Upper lobe of left lung (tissue), 6 donors: Measurements from ENCODE around the gene DAPK1. TPM values are rescaled to one million over a fixed set of nuclear protein-coding genes. Genes with fewer than 3 reads are reported as not detected.

ENCODE experiments used
- small RNA-seq, 4 donors: library from RNA; depleted of rRNA; stranded (forward); fragments of <200 nt; gene quantifications; one replicate each; pipeline ENCODE3, GENCODE V24; 2016
- total RNA-seq, 6 donors: library from RNA; depleted of rRNA in 4 of 6; stranded (reverse); fragments of >200 nt in 4 of 6; gene quantifications; one replicate each; pipeline versions ENCODE4 v1.1.0 to v1.2.1, GENCODE V29; 2016 to 2021
- donor health status: DM: no; HTN: no; CAD: no; lungs with moderate emphysema.
- donor health status: DM: no; HTN: yes; CAD: no; lungs with severe emphysema.

Gene DAPK1
- total RNA-seq, 6 donors from 2014 or later = 125 to 334 (median 213) TPM

Small RNA genes lying within 50 kb of the gene (small RNA-seq; reads per million reads assigned to genes)
- gene AL161787.1 = 0 reads per million in 4 donors

Other genes with a start within 250 kb of the DAPK1 start
- gene CTSL, start 228.3 kb downstream of the DAPK1 start, total RNA-seq = 100 to 1,000 TPM in 4 of 6 donors, 10 to 100 TPM in 2; 71.4 to 198 (median 144) TPM